Measurements from ENCODE around the gene NR5A1.

- TF ChIP-seq POLR2A (IDR thresholded peaks at IDR 0.05; ENCODE audit: low read length), result no peak
- no peak for TF ChIP-seq GATA1 (IDR thresholded peaks at IDR 0.05; ENCODE audit: low read depth, low read length)
These were observed 44.5 kb upstream of the NR5A1 start for GRCh38 chr9:124551472-124552272.

Measured in erythroblast (primary cell).